HepG2 (cell line): Measurements from ENCODE around the gene FOXN3. TPM values are rescaled to one million over a fixed set of nuclear protein-coding genes. Genes with fewer than 3 reads are reported as not detected.
A peak's percentile ranks its signal among the peaks of the same experiment; 100 is the strongest.

ENCODE experiments used
- MIER2 ChIP-seq: IDR thresholded peaks from 2 replicates; pipeline ENCODE4 v1.6.1; 2016; ENCODE audit warnings: missing biosample characterization, missing genetic modification reagents
- NCOR1 ChIP-seq: fragments of 200-600 bp; sonication (generic); IDR thresholded peaks from 2 replicates; pipeline ENCODE4 v1.7.0; 2017; ENCODE audit warnings: antibody characterized with exemption, low read length, borderline replicate concordance
- POLR2A ChIP-seq, 2 experiments: IDR thresholded peaks; 2 replicates each; pipeline ENCODE4 v1.6.1; 2011; ENCODE audit warnings: low read depth in 2 of 2, low read length in 2 of 2, mild to moderate bottlenecking in 1 of 2, moderate library complexity in 1 of 2; ENCODE audit not compliant: insufficient read depth in 1 of 2
- PTBP1 ChIP-seq: fragments of 200-400 bp; formaldehyde crosslinking; IDR thresholded peaks from 2 replicates; pipeline ENCODE4 v1.6.1; 2018; ENCODE audit warnings: low read length, low read depth; ENCODE audit not compliant: poor library complexity, severe bottlenecking
- RARA ChIP-seq: IDR thresholded peaks from 2 replicates; pipeline ENCODE4 v1.6.1; 2016; ENCODE audit warnings: missing genetic modification reagents, missing compliant biosample characterization
- SALL1 ChIP-seq: sonication (generic); formaldehyde crosslinking; IDR thresholded peaks from 2 replicates; pipeline ENCODE4 v1.8.0; 2022; ENCODE audit warnings: mild to moderate bottlenecking, missing genetic modification reagents
- SKI ChIP-seq: fragments of 450-650 bp; IDR thresholded peaks from one replicate; pipeline ENCODE4 v1.6.1; 2018; ENCODE audit warnings: mild to moderate bottlenecking; ENCODE audit not compliant: partially characterized antibody
- SOX5 ChIP-seq: IDR thresholded peaks from 2 replicates; pipeline ENCODE4 v1.6.1; 2016; ENCODE audit warnings: borderline replicate concordance
- TCF7L2 ChIP-seq: IDR thresholded peaks from 2 replicates; pipeline ENCODE4 v1.6.1; 2011; ENCODE audit warnings: mild to moderate bottlenecking, low read depth, low read length, moderate library complexity
- ZNF251 ChIP-seq: sonication (generic); formaldehyde crosslinking; IDR thresholded peaks from 2 replicates; pipeline ENCODE4 v1.9.0; 2021; ENCODE audit warnings: mild to moderate bottlenecking, missing genetic modification reagents
- ZNF274 ChIP-seq: sonication (generic); formaldehyde crosslinking; IDR thresholded peaks from 2 replicates; pipeline ENCODE4 v1.5.1; 2020; ENCODE audit warnings: mild to moderate bottlenecking, missing genetic modification reagents
- ZNF484 ChIP-seq: sonication (generic); formaldehyde crosslinking; IDR thresholded peaks from 2 replicates; pipeline ENCODE4 v1.5.1; 2020; ENCODE audit warnings: mild to moderate bottlenecking, low read depth, missing genetic modification reagents, borderline replicate concordance
- ZNF496 ChIP-seq: sonication (generic); formaldehyde crosslinking; IDR thresholded peaks from 2 replicates; pipeline ENCODE4 v1.8.1; 2023; ENCODE audit warnings: mild to moderate bottlenecking, moderate library complexity, missing genetic modification reagents; ENCODE audit not compliant: insufficient replicate concordance
- ZNF589 ChIP-seq: sonication (generic); formaldehyde crosslinking; conservative IDR thresholded peaks from 2 replicates; pipeline ENCODE4 v1.8.0; 2022; ENCODE audit warnings: mild to moderate bottlenecking, moderate library complexity, missing genetic modification reagents
- polyA plus RNA-seq, 8 experiments: library from polyadenylated mRNA; depleted of rRNA in 3 of 8; stranded (reverse) in 7 of 8; unstranded in 1 of 8; fragments of >200 nt; fragmentation: Illumina TruSeq in 4 of 8; extraction: Trizol in 4 of 8; gene quantifications; 2 replicates each; pipeline versions ENCODE4 v1.2.1 to v1.2.3, GENCODE V29; 2011 to 2016; ENCODE audit warnings: low read depth in 4 of 8, missing spikeins in 1 of 8, mixed read lengths in 1 of 8; ENCODE audit not compliant: insufficient read depth in 1 of 8
- total RNA-seq, 5 experiments: library from RNA; depleted of rRNA; stranded (reverse); fragments of >200 nt; fragmentation: Illumina TruSeq; extraction: Trizol; gene quantifications; 2 replicates each; pipeline ENCODE4 v1.2.3, GENCODE V29; 2016; ENCODE audit warnings: low read depth in 1 of 5
- TF ChIP-seq, protein P1 (sequence below): sonication (generic); formaldehyde crosslinking; IDR thresholded peaks from 2 replicates; pipeline ENCODE4 v1.8.0; 2022; ENCODE audit warnings: mild to moderate bottlenecking, missing genetic modification reagents, moderate library complexity
- TF ChIP-seq, protein P2 (sequence below): sonication (generic); formaldehyde crosslinking; IDR thresholded peaks from 2 replicates; pipeline ENCODE4 v1.5.0; 2020; ENCODE audit warnings: mild to moderate bottlenecking, missing genetic modification reagents, borderline replicate concordance
- TF ChIP-seq, protein P3 (sequence below): sonication (generic); formaldehyde crosslinking; IDR thresholded peaks from 2 replicates; pipeline ENCODE4 v1.4.0; 2020; ENCODE audit warnings: missing genetic modification reagents
- TF ChIP-seq, protein P4 (sequence below): sonication (generic); formaldehyde crosslinking; IDR thresholded peaks from 2 replicates; pipeline ENCODE4 v1.5.0; 2020; ENCODE audit warnings: missing genetic modification reagents
- TF ChIP-seq, protein P5 (sequence below): sonication (generic); formaldehyde crosslinking; IDR thresholded peaks from 2 replicates; pipeline ENCODE4 v1.5.1; 2020; ENCODE audit warnings: mild to moderate bottlenecking, missing genetic modification reagents, borderline replicate concordance

Gene FOXN3
- total and polyA plus RNA-seq, 2 of the 13 experiments (the other 11 are each of a cell fraction or from before 2014, with no cell fraction given) = 32.4 to 70.2 TPM

DNA sequence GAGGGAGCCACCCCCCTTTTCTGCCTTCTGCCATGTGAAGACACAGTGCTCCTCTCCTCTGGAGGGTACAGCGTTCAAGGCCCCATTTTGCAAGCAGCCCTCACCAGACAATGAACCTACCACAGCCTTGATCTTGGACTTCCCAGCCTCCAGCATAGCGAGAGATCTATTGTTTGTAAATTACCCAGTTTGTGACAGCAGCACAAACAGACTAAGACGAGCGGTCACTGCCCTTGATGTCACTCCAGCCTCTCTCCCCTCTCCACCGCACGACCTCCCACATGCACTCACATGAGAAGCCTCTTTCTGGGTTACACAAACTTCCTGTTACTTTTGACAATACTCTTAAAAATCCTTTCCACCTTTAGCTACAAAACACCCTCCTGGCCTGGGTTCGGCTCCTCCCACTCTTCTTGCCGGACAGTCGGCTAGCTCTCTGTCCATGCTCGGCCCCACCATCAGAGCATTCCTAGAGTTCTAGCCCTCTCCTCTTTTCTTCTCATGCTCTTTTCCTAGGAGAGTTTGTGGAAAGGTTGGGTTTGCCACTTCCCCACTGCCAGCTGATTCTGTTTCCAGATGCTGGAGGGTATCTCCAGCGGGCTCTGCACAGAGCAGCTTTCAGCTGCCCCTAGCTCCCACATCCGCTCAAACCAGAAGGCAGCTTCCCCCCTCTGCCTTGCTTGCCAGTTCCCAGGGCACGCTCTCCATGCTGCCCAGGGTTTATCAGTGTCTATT, 124.3 kb downstream of the FOXN3 start (continued):
- TF ChIP-seq PTBP1 (no peak), RARA (CRISPR knock-in tag) (peak; percentile 77), MIER2 (CRISPR knock-in tag) (no peak), SOX5 (CRISPR knock-in tag) (peak; percentile 88), ZNF251 (no peak), SKI (peak; percentile 76), TCF7L2 (no peak), ZNF496 (CRISPR knock-in tag) (no peak), ZNF589 (CRISPR knock-in tag) (no peak), ZNF274 (CRISPR knock-in tag) (no peak), SALL1 (CRISPR knock-in tag) (peak; percentile 41; the same call in 1 of the 2 replicates), NCOR1 (peak; percentile 29; the same call in 1 of the 2 replicates), ZNF484 (no peak), POLR2A (IDR thresholded peaks at IDR 0.05; ENCODE audit: insufficient read depth in 1 of 2, low read depth in 2 of 2, low read length in 2 of 2) (no peak)
- TF ChIP-seq, protein P1, sequence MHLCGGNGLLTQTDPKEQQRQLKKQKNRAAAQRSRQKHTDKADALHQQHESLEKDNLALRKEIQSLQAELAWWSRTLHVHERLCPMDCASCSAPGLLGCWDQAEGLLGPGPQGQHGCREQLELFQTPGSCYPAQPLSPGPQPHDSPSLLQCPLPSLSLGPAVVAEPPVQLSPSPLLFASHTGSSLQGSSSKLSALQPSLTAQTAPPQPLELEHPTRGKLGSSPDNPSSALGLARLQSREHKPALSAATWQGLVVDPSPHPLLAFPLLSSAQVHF (CRISPR knock-in tag) = no peak
- TF ChIP-seq, protein P2, sequence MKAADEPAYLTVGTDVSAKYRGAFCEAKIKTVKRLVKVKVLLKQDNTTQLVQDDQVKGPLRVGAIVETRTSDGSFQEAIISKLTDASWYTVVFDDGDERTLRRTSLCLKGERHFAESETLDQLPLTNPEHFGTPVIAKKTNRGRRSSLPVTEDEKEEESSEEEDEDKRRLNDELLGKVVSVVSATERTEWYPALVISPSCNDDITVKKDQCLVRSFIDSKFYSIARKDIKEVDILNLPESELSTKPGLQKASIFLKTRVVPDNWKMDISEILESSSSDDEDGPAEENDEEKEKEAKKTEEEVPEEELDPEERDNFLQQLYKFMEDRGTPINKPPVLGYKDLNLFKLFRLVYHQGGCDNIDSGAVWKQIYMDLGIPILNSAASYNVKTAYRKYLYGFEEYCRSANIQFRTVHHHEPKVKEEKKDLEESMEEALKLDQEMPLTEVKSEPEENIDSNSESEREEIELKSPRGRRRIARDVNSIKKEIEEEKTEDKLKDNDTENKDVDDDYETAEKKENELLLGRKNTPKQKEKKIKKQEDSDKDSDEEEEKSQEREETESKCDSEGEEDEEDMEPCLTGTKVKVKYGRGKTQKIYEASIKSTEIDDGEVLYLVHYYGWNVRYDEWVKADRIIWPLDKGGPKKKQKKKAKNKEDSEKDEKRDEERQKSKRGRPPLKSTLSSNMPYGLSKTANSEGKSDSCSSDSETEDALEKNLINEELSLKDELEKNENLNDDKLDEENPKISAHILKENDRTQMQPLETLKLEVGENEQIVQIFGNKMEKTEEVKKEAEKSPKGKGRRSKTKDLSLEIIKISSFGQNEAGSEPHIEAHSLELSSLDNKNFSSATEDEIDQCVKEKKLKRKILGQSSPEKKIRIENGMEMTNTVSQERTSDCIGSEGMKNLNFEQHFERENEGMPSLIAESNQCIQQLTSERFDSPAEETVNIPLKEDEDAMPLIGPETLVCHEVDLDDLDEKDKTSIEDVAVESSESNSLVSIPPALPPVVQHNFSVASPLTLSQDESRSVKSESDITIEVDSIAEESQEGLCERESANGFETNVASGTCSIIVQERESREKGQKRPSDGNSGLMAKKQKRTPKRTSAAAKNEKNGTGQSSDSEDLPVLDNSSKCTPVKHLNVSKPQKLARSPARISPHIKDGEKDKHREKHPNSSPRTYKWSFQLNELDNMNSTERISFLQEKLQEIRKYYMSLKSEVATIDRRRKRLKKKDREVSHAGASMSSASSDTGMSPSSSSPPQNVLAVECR (CRISPR knock-in tag) = 0 out of 2 replicates have a peak, but pooled peaks have one; percentile 24
- TF ChIP-seq, protein P3, sequence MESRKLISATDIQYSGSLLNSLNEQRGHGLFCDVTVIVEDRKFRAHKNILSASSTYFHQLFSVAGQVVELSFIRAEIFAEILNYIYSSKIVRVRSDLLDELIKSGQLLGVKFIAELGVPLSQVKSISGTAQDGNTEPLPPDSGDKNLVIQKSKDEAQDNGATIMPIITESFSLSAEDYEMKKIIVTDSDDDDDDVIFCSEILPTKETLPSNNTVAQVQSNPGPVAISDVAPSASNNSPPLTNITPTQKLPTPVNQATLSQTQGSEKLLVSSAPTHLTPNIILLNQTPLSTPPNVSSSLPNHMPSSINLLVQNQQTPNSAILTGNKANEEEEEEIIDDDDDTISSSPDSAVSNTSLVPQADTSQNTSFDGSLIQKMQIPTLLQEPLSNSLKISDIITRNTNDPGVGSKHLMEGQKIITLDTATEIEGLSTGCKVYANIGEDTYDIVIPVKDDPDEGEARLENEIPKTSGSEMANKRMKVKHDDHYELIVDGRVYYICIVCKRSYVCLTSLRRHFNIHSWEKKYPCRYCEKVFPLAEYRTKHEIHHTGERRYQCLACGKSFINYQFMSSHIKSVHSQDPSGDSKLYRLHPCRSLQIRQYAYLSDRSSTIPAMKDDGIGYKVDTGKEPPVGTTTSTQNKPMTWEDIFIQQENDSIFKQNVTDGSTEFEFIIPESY (CRISPR knock-in tag) = peak; percentile 47; the same call in 1 of the 2 replicates
- TF ChIP-seq, protein P4, sequence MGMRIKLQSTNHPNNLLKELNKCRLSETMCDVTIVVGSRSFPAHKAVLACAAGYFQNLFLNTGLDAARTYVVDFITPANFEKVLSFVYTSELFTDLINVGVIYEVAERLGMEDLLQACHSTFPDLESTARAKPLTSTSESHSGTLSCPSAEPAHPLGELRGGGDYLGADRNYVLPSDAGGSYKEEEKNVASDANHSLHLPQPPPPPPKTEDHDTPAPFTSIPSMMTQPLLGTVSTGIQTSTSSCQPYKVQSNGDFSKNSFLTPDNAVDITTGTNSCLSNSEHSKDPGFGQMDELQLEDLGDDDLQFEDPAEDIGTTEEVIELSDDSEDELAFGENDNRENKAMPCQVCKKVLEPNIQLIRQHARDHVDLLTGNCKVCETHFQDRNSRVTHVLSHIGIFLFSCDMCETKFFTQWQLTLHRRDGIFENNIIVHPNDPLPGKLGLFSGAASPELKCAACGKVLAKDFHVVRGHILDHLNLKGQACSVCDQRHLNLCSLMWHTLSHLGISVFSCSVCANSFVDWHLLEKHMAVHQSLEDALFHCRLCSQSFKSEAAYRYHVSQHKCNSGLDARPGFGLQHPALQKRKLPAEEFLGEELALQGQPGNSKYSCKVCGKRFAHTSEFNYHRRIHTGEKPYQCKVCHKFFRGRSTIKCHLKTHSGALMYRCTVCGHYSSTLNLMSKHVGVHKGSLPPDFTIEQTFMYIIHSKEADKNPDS (CRISPR knock-in tag) = 0 out of 2 replicates have a peak, but pooled peaks have one; percentile 36
- TF ChIP-seq, protein P5, sequence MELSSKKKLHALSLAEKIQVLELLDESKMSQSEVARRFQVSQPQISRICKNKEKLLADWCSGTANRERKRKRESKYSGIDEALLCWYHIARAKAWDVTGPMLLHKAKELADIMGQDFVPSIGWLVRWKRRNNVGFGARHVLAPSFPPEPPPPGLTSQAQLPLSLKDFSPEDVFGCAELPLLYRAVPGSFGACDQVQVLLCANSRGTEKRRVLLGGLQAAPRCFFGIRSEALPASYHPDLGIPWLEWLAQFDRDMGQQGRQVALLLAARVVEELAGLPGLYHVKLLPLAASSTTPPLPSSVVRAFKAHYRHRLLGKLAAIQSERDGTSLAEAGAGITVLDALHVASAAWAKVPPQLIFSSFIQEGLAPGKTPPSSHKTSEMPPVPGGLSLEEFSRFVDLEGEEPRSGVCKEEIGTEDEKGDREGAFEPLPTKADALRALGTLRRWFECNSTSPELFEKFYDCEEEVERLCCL = no peak
